HEK293T (cell line): ENCODE data around the gene SLC37A3.

Source experiments
- CTCF ChIA-PET: fragments of 350-600 bp; formaldehyde crosslinking; extraction: SDS; loops from one replicate; lab custom pipeline; 2021; ENCODE audit warnings: antibody characterized with exemption, inconsistent platforms; lab: Yijun Ruan, JAX
- POLR2A ChIA-PET: fragments of 350-600 bp; formaldehyde crosslinking; extraction: SDS; loops from one replicate; lab custom pipeline; 2020; ENCODE audit warnings: antibody characterized with exemption, inconsistent platforms; lab: Yijun Ruan, JAX
- DNase-seq: peaks from one replicate; pipeline ENCODE4 v3.0.0; 2012; ENCODE audit warnings: mixed read lengths; ENCODE audit errors: extremely low spot score
- ARNT ChIP-seq: fragments of 450-650 bp; IDR thresholded peaks from 2 replicates; pipeline ENCODE4 v1.6.1; 2017; ENCODE audit warnings: mild to moderate bottlenecking
- BHLHE40 ChIP-seq: fragments of 450-650 bp; IDR thresholded peaks from 2 replicates; pipeline ENCODE4 v1.6.1; 2016; ENCODE audit warnings: mild to moderate bottlenecking, moderate library complexity, borderline replicate concordance
- CTBP1 ChIP-seq: fragments of 450-650 bp; IDR thresholded peaks from 2 replicates; pipeline ENCODE4 v1.6.1; 2016; ENCODE audit warnings: borderline replicate concordance
- ELF4 ChIP-seq: fragments of 450-650 bp; IDR thresholded peaks from 2 replicates; pipeline ENCODE4 v1.6.1; 2017; ENCODE audit warnings: antibody characterized with exemption
- FOXA1 ChIP-seq: fragments of 450-650 bp; IDR thresholded peaks from 2 replicates; pipeline ENCODE4 v1.6.1; 2016; ENCODE audit warnings: mild to moderate bottlenecking
- FOXK2 ChIP-seq: fragments of 450-650 bp; IDR thresholded peaks from 2 replicates; pipeline ENCODE4 v1.6.1; 2016; ENCODE audit warnings: mild to moderate bottlenecking
- FOXM1 ChIP-seq: fragments of 450-650 bp; IDR thresholded peaks from 2 replicates; pipeline ENCODE4 v1.6.1; 2017; ENCODE audit warnings: mild to moderate bottlenecking, borderline replicate concordance
- HDGF ChIP-seq: fragments of 450-650 bp; IDR thresholded peaks from 2 replicates; pipeline ENCODE4 v1.6.1; 2017; ENCODE audit warnings: antibody characterized with exemption, borderline replicate concordance
- L3MBTL2 ChIP-seq: fragments of 450-650 bp; conservative IDR thresholded peaks from 2 replicates; pipeline ENCODE4 v1.6.1; 2016; ENCODE audit warnings: mild to moderate bottlenecking
- LEF1 ChIP-seq: fragments of 450-650 bp; IDR thresholded peaks from 2 replicates; pipeline ENCODE4 v1.6.1; 2017; ENCODE audit warnings: mild to moderate bottlenecking, borderline replicate concordance
- NFRKB ChIP-seq: fragments of 450-650 bp; IDR thresholded peaks from 2 replicates; pipeline ENCODE4 v1.6.1; 2016; ENCODE audit warnings: mild to moderate bottlenecking, moderate library complexity
- PKNOX1 ChIP-seq: fragments of 450-650 bp; IDR thresholded peaks from 2 replicates; pipeline ENCODE4 v1.6.1; 2016
- SP1 ChIP-seq: fragments of 450-650 bp; IDR thresholded peaks from 2 replicates; pipeline ENCODE4 v1.6.1; 2017
- SUZ12 ChIP-seq: fragments of 450-650 bp; IDR thresholded peaks from 2 replicates; pipeline ENCODE4 v1.6.1; 2016; ENCODE audit warnings: mild to moderate bottlenecking
- TARDBP ChIP-seq: fragments of 450-650 bp; IDR thresholded peaks from 2 replicates; pipeline ENCODE4 v1.6.1; 2016
- ZNF384 ChIP-seq: fragments of 450-650 bp; IDR thresholded peaks from 2 replicates; pipeline ENCODE4 v1.6.1; 2016

SLC37A3 gene

DNA sequence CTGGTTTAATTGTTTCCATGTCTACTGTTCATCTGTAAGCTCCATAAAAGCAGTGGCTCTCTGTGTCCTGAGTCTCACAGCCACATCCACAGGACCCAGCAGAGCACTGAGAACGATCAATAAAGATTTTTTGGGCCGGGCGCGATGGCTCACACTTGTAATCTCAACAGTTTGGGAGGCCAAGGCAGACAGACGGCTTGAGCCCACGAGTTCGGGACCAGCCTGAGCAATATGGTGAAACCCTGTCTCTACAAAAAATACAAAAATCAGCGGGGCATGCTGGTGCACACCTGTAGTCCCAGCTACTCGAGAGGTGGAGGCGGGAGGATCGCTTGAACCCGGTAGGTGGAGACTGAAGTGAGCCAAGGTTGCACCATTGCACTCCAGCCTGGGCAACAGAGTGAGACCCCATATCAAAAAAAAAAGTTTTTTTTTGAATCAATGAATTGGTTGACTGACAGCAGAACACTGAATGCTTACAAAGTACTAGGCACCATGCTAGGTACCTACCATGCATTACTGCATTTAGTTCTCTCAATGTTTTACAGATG lies 4.5 kb downstream of the SLC37A3 start:
- TF ChIP-seq SUZ12 = no peak
- no peak for TF ChIP-seq FOXA1
- no peak for TF ChIP-seq PKNOX1
- no peak for TF ChIP-seq ELF4
- TF ChIP-seq L3MBTL2 = no peak
- no peak for TF ChIP-seq FOXK2
- no peak for TF ChIP-seq CTBP1
- no peak for TF ChIP-seq HDGF
- no peak for TF ChIP-seq TARDBP
- no peak for TF ChIP-seq SP1
- TF ChIP-seq LEF1 = no peak
- no peak for TF ChIP-seq FOXM1
- no peak for TF ChIP-seq BHLHE40
- TF ChIP-seq ARNT = no peak
- TF ChIP-seq ZNF384 = no peak
- TF ChIP-seq NFRKB = no peak
- CTCF ChIA-PET = no interaction called here

GRCh38 chr7:140391634-140392033 lies 6.7 kb downstream of the SLC37A3 start:
- ChIA-PET POLR2A (no interaction called here), CTCF (no interaction called here)
- DNase-seq = no peak
- TF ChIP-seq TARDBP = no peak
- no peak for TF ChIP-seq CTBP1
- no peak for TF ChIP-seq HDGF
- no peak for TF ChIP-seq ARNT
- no peak for TF ChIP-seq SUZ12
- no peak for TF ChIP-seq L3MBTL2
- no peak for TF ChIP-seq BHLHE40
- TF ChIP-seq PKNOX1 = no peak
- no peak for TF ChIP-seq SP1
- no peak for TF ChIP-seq FOXA1
- no peak for TF ChIP-seq ELF4
- no peak for TF ChIP-seq FOXM1
- no peak for TF ChIP-seq FOXK2
- no peak for TF ChIP-seq LEF1
- no peak for TF ChIP-seq ZNF384

More for the DNA sequence above, 4.5 kb downstream of the SLC37A3 start:
- DNase-seq = no peak
- POLR2A ChIA-PET = no interaction called here

- POLR2A ChIA-PET = no interaction called here
- TF ChIP-seq TARDBP = no peak
- no peak for TF ChIP-seq L3MBTL2
- TF ChIP-seq HDGF = no peak
- no peak for TF ChIP-seq FOXM1
- no peak for TF ChIP-seq SUZ12
- TF ChIP-seq NFRKB = no peak
- TF ChIP-seq ARNT = no peak
- TF ChIP-seq CTBP1 = no peak
- no peak for TF ChIP-seq ELF4
- TF ChIP-seq FOXK2 = no peak
- TF ChIP-seq LEF1 = no peak
- CTCF ChIA-PET = interaction anchor here (0.5 kb wide), 1 partner anchor 8 kb away, joined by 3 read pairs; no protein-coding TSS in a partner anchor
- no peak for DNase-seq
Observed at GRCh38 chr7:140390466-140391190, 7.7 kb downstream of the SLC37A3 start.

DNA sequence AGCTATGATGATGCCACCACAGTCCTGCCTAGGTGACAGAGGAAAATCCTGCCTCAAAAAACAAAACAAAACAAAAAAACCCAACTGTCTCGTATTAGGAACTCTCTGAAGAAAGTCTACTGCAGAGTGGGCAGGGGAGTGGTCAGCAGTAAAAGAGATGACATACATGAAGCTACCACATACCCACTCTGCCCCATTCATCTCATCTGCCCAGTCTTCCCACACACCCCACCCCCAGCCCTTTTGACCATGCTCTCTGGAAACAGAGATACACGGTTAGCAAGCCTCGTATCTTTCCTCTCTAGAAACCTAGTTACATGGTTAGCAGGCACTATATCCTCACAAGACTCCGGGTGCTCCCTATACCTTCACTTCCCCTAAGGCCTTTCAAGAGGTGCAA lies 8.3 kb downstream of the SLC37A3 start:
- ChIA-PET CTCF (interaction anchor here (0.5 kb wide), 1 partner anchor 8 kb away, joined by 3 read pairs; no protein-coding TSS in a partner anchor), POLR2A (interaction anchor here (1.7 kb wide), 1 partner anchor 10 kb away, joined by 3 read pairs; no protein-coding TSS in a partner anchor)
- DNase-seq = no peak
- TF ChIP-seq TARDBP (no peak), LEF1 (no peak), ARNT (no peak), FOXA1 (no peak), SP1 (no peak)

DNA sequence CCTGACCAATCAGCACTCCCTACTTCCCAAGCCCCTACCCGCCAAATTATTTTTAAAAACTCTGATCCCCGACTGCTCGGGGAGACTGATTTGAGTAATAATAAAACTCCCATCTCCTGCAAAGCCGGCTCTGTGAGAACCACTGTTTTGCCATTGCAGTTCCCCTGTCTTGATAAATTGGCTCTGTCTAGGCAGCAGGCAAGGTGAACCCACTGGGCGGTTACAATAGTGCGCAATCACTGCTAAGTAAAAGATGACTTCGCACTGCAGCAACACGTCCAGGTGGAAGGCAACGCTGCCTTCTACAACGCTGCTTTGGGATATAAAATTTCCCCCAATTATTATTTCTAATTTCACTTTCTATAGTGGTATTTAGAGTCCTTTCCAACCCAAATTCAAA lies 8.9 kb downstream of the SLC37A3 start:
- ChIA-PET POLR2A (interaction anchor here (1.2 to 1.7 kb wide), 2 partner anchors 8 to 9 kb away, joined by 3 read pairs; no protein-coding TSS in a partner anchor), CTCF (no interaction called here)
- DNase-seq = no peak
- TF ChIP-seq SP1 = no peak

- POLR2A ChIA-PET = interaction anchor here (1.1 to 1.2 kb wide), 2 partner anchors 13 to 14 kb away, joined by 3 read pairs; partner anchors contain the start of gene SLC37A3
- no peak for DNase-seq
- CTCF ChIA-PET = interaction anchor here (0.6 to 1.4 kb wide), 6 partner anchors 10 to 133 kb away, joined by 3 read pairs; no protein-coding TSS in a partner anchor
- peak; percentile 83 for TF ChIP-seq PKNOX1
- TF ChIP-seq FOXM1 = no peak
Observed at GRCh38 chr7:140384894-140385545, 13.3 kb downstream of the SLC37A3 start.
